NCI-H345 treated with DMSO at 0.1 percent for 48 hours (cell line): ENCODE results near the gene NEXN.
"Not testable (repeated sequence)": the region's sequence is repeated elsewhere in the genome, so short reads cannot be mapped to it uniquely, and the experiment has no call there.

Experiments
- DNase-seq: peaks from one replicate; lab custom pipeline; 2025; ENCODE audit not compliant: unreplicated experiment; lab: John Stamatoyannopoulos, UW

Gene NEXN

DNA sequence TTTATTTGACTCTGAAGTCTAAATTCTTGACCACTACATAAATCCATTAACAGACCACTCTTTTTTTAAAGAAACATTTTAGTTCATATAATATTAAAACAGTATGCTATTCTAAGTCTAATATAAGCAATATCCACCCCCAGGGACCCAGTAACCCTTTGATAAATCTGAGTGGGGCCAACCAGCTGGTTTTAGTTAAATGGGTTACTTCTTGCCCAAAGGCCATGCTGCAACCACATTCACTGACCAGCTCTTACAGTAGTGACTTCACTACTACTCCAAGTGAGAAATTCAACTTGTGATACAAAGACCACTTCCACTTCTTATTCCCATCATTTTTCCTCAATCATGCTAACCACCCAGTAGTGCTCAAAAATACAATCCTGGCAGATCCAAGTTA lies 70.0 kb downstream of the NEXN start:
- no peak for DNase-seq

DNA sequence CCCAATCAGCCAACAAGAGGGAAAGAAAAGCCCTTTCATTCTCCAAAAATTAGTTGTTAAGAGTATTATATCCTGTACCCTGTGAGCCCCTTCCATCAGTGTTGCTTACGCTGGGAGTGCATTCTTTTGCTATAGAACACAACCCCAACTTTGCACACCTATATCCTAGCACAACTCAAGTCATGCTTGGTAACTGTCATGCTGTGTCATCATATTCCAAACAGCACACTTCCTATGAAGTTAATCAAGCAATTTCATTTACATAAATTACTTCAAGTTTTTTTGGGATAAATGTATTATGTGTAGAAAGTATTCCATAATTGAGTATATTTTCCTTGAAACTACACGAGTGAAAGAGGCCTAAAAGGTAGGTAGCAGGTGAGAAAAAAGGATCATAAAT lies 70.4 kb downstream of the NEXN start:
- DNase-seq: no peak

GRCh38 chr1:77961392-77961791 lies 73.0 kb downstream of the NEXN start:
- DNase-seq: no peak

DNA sequence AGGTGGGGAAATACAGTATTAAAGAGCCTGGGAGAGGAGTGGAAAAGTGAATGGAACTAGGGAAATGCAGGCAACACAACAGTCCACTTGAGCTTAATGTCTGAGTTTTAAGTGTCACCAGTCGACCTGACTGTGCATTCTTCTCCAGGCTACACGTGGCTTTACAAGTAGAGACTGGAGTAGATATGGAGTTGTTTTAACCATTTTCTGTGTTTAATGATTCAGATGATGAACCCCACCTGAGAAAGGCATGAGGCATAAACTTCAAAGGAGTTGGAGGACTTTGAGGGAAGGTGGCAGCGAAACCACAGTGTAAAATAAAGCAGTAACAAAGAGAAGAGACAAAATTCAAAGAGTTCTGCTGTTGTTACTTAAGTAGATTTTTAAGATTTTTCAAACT lies 77.9 kb downstream of the NEXN start:
- no peak for DNase-seq

DNA sequence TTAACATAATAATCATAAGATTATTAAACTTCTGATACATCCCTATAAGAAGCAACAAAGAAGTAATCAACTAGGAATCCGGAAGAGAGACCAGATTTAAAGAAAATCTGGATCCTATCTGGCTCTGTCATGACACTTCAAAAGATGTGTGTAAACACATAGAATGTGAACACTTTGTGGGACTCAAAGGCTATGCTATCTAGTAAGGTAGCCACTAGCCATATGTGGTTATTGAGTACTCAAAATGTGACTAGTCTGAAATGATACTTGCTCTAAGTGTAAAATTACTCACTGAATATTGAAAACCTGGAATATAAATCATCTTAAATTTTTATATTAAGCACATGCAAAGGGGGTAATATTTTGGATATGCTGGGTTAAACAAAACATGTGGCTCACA lies 81.8 kb downstream of the NEXN start:
- DNase-seq: no peak

- no peak for DNase-seq
Measured at GRCh38 chr1:77972080-77972479, 83.7 kb downstream of the NEXN start.

DNA sequence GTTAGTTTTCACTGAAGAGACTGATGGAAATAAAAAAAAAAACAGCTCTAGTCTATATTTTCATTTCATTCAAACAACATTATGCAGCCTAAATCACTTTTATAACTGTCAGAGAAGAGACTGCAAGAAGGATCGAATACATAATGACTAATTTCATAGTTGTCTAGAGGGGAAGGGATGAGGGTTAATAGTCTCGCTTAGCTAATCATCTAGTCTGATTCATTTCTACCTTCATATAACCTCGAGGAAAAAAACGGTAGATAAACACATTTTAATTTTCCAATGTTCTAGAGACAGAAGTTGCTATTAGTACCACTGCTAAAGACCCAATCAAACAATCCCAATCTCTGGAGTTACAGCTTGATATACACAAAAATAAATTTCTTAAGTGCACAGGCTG lies 87.0 kb downstream of the NEXN start:
- DNase-seq: no peak

GRCh38 chr1:77975907-77976306 lies 87.5 kb downstream of the NEXN start:
- no peak for DNase-seq

DNA sequence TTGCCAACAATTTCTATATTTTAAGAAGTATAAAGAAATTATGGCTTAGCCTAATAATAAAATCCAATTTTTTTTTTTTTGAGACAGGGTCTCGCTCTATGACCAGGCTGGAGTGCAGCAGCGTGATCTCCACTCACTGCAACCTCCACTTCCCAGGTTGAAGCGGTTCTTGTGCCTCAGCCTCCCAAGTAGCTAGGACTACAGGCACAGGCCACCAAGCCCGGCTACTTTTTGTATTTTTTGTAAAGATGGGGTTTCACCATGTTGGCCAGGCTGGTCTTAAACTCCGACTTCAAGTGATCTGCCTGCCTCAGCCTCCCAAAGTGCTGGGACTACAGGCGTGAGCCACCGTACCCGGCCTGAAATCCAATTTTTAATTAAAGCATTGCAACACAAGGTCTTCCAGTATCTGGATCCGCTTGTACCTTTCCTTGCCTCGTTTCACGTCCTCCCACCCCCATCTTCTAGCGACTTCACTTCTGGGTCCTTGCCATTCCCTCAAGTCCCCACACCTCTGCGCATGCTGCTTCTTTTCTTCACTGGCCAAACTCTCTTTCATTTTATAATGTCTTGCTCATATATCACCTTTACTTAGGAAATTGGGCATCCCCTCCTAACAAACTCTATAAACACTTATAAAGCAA lies 88.1 kb downstream of the NEXN start:
- no peak for DNase-seq

DNA sequence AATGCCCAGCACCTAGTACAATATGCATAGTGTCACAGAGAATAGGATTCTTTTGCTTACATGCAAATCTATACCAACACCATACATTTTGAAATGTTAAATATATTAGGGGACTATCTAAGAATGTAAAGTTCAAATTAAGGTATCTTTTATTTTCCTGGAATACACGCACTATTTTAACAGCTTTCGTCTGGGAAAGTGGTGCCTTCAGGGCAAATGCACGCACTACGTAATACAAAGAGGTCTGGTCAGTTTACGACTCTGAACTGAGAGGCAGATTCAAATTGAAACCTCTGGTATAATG lies 89.5 kb downstream of the NEXN start:
- no peak for DNase-seq

- peak; percentile 67 for DNase-seq
Measured at GRCh38 chr1:77978293-77978968, 90.0 kb downstream of the NEXN start.

DNA sequence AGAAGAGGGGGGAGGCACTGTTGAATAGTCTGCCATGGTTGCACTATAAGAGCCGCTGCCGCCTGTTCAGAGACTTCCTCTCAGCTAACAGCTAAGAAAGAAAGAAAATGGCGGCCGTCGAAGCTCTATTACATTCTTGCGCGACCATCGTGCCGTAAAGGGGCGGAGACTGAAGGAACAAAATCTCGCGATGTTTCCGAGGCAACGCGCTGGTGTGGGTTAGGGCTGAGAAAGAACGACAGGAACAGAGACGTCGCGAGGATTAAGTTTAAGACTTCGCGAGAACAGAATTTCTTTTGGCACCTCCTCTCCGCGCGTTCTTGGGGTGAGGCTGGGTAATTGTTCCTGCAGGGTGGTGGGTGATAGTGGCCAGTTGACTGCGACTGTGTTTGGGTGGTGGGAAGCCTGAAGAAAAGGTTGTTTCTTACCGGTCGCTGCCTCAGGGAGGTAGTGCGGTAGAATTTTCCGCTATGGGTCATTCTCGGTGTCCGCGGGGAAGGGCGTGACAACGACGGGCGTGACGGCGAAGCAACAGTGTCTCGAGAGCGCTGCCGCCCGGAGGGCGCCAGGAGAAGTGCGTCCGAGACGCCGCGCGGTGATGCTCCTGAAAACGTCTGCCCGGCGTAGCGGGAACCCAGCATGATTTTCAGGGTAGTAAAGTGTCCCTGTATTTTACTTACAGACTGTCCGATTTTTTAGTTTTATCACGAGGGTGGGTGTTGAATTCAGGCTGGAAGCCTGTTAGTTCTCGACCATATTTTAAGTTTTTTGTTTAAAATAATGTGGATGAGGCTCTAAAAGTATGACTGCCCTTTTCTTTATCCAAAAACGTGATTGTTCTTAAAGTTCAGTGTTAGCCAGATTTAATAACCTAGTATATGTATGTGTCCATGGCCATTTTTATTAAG lies 90.8 kb downstream of the NEXN start, which contains the start of gene FUBP1:
FUBP1 (minus strand) TSS at position 104 of the 908 bp plus-strand sequence; CDS start at position 36, 68 bp downstream.
- peak; percentile 96 for DNase-seq

DNA sequence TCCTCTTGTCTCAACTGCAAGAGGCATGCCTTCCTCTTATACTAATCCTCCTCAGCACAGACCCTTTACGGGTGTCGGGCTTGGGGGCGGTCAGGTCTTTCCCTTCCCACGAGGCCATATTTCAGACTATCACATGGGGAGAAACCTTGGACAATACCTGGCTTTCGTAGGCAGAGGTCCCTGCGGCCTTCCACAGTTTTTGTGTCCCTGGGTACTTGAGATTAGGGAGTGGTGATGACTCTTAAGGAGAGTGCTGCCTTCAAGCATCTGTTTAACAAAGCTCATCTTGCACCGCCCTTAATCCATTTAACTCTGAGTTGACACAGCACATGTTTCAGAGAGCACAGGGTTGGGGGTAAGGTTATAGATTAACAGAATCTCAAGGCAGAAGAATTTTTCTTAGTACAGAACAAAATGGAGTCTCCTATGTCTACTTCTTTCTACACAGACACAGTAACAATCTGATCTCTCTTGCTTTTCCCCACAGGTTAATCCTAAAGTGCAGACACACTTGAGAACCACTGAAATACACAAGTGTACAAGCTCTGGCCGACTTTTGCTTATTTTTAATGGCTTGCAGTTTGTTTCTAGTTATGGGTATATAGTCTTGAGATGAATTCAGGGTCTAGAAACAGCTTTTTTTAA lies 95.0 kb downstream of the NEXN start:
- not testable (repeated sequence) for DNase-seq

DNA sequence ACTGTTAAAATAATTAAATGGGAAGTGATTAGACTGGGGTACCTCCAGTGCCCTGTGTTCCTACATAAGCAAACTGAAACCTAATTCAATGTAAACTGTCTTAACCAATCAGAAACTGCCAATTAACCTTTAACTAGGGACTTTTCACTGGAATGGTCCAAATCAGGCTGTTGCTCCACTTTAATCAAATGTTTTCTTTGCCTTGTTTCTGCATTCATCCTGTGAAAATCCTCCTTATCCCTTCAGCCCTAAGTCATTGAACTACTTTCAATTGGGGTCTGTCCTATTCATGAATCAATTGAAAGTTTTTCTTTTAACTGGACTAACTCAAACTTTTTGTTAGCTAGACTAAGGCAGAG lies 95.6 kb downstream of the NEXN start:
- DNase-seq: no peak

DNA sequence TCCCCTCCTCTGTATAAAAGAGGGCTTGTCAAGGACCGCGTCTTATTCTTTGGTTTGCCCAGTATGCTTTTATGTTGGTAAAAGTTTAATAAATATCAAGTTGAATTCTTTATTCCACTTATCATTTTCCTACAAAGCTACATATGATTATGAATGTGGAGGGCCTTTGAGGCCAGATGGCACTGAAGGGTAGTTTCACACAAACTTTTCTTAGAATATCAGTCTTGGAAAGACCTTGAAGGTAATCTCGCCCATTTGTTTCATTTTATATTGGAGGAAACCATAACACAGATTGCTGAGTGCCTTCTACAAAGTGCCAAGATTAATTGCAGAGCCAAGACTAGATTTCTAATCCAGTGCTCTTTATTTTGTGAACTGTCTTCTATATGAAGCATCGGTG lies 96.2 kb downstream of the NEXN start:
- DNase-seq: no peak

DNA sequence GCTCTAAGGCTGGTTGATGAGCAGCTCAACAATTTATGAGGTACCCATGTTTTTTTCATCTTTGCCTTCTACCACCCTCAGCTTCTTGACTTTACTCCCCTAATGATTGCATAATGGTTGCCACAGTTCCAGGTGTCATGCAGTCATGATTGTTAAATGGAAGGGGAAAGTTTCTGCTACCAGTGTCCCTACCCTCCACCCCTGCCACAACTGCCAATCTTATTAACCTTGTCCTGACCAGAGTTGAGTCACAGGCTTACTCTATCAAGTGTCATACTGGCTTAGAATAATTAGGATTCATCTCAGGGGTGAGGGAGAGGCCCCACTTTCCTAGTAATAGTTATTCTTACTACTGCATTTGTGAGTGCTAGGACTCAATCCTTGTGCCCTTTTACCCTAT lies 98.4 kb downstream of the NEXN start:
- DNase-seq: no peak

DNA sequence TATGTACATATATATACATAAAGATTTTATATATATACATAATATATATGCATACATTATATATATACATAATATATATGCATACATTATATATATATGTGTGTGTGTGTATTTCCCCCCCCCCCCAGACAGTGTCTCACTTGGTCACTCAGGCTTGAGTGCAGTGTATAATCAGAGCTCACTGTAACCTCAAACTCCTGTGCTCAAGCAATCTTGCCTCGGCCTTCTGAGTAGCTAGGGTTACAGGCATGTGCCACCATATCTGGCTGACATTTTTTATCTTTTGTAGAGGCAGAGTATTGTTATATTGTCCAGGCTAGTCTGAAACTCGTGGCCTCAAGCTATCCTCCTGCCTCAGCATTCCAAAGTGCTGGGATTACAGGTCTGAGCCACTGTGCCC lies 99.5 kb downstream of the NEXN start:
- no peak for DNase-seq

DNA sequence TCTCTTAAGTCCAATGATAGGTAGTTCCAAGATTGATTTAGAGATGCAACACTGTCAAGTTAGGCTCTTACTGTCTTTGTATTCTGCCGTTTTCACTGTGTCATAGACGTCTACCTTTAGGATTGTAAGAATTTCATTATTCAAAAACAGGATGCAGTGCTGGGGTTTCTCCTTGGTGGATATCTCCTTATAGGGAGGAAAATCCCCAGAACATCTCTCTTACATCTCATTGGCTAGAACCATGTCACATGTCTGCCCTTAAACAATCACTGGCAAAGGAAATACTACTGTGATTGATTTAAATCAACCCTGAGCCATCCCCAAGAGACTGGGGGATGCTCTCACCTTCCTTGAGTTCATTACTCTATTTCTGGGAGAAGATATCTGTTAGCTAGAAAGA lies 101.3 kb downstream of the NEXN start:
- no peak for DNase-seq

GRCh38 chr1:77990629-77991204 lies 102.3 kb downstream of the NEXN start:
- DNase-seq: no peak

GRCh38 chr1:77991638-77992037 lies 103.2 kb downstream of the NEXN start:
- no peak for DNase-seq
